ENCODE results near the gene MAML2.

DNA sequence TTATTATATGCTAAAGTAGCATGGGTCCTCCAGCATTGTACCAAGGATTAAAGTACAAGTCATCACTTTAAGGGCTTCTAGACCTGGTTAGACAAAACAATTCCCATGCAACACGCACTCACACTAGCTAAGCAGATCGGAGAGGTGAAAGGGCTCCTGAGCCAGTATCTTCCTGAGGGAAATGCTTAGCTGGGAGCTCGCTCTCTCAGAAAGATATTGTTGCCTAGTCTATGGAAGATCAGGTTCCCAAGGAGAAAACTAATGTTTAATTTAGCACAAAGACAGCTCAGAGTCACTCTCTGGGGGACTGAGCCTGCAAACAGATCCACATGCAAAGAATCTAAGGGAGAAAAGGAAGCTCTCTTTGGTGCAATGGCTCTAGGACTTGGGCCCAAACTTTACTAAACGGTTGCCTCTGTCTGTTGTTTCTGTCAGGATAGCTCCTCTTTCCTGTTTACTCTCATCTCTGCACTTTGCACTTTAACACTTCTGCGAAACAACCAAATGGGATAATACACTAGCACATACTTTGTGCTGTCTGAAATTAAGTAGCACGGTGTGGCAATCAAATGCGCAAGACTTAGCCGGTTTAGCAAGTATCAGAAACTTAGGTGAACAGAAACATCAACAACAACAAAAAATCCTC, 10.7 kb downstream of the MAML2 start:
- TF ChIP-seq, protein P1, sequence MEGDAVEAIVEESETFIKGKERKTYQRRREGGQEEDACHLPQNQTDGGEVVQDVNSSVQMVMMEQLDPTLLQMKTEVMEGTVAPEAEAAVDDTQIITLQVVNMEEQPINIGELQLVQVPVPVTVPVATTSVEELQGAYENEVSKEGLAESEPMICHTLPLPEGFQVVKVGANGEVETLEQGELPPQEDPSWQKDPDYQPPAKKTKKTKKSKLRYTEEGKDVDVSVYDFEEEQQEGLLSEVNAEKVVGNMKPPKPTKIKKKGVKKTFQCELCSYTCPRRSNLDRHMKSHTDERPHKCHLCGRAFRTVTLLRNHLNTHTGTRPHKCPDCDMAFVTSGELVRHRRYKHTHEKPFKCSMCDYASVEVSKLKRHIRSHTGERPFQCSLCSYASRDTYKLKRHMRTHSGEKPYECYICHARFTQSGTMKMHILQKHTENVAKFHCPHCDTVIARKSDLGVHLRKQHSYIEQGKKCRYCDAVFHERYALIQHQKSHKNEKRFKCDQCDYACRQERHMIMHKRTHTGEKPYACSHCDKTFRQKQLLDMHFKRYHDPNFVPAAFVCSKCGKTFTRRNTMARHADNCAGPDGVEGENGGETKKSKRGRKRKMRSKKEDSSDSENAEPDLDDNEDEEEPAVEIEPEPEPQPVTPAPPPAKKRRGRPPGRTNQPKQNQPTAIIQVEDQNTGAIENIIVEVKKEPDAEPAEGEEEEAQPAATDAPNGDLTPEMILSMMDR (IDR thresholded peaks at IDR 0.05), result no peak
- TF ChIP-seq, protein P2, sequence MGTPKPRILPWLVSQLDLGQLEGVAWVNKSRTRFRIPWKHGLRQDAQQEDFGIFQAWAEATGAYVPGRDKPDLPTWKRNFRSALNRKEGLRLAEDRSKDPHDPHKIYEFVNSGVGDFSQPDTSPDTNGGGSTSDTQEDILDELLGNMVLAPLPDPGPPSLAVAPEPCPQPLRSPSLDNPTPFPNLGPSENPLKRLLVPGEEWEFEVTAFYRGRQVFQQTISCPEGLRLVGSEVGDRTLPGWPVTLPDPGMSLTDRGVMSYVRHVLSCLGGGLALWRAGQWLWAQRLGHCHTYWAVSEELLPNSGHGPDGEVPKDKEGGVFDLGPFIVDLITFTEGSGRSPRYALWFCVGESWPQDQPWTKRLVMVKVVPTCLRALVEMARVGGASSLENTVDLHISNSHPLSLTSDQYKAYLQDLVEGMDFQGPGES (IDR thresholded peaks at IDR 0.05; ENCODE audit: low read depth, low read length), result no peak

All from SK-N-SH (cell line).